Adipose tissue (tissue), 3 donors: Measurements from ENCODE around the gene MRPL3. TPM values are rescaled to one million over a fixed set of nuclear protein-coding genes. Genes with fewer than 3 reads are reported as not detected.

Source experiments
- H3K27ac ChIP-seq: one replicate; pipeline ENCODE4 v1.5.1; 2013; ENCODE audit warnings: low read depth, low read length
- WGBS, 3 donors: extraction: QIAGEN DNeasy Blood & Tissue Kit; methylation state at CpG; one replicate each; pipeline ENCODE4 v1.1.7; 2013; 5-methylcytosine and 5-hydroxymethylcytosine counted together
- polyA plus RNA-seq, 3 donors: library from polyadenylated mRNA; stranded (reverse); fragments of 200-250 nt; gene quantifications; one replicate each; pipeline ENCODE4 v1.2.3, GENCODE V29; 2013
- donor health status: healthy with polysubstance abuse.
- donor health status: Bipolar disorder and iron deficiency.
- donor health status: healthy.

Gene MRPL3
- 10 to 100 TPM; 50.0 to 77.4 (median 68.7) TPM for polyA plus RNA-seq

DNA sequence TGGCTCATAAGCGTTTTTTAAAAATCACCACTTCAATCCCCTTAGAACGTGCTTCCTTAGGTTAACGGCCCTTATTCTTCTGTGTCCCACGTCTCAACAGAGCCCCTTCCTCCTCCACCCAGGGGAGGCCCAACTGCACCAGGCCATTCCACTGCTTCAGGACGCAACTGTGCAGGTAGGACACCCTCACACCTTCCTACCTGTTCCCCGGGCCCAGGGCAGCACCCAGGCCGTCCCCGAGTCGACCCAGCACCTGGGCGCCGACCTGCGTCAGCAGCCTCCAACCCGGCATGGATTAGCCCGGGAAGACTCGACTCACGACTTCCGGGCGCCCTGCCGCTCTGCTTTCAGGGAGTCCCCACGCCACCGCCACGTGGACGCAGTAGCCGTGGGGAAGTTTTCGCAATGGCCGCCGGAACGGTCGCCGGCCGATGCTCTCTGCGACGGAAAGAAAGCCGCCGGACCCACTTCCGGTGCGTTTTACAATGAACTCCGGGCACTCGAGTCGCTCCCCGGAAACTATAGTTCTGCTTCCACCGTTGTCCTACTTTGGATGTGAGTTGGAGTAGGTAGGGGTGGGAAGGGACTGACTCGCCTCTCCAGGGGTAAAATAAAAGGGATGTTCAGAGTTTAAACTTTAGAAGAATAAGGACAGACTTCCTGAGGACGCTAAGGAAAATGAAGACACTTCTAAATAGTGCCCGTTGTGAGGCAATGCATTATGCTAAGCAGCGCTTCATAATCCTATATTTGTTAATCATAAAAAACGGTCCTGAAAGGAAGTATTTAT is at the start of gene MRPL3:
MRPL3 (minus strand) TSS at position 442 of the 790 bp plus-strand sequence; CDS start at position 292, 150 bp downstream.
- peak within 1 kb of the TSS; percentile 86 for H3K27ac ChIP-seq
- WGBS, 3 donors = 2% methylated on average over 47 of the region's 47 CpGs

DNA sequence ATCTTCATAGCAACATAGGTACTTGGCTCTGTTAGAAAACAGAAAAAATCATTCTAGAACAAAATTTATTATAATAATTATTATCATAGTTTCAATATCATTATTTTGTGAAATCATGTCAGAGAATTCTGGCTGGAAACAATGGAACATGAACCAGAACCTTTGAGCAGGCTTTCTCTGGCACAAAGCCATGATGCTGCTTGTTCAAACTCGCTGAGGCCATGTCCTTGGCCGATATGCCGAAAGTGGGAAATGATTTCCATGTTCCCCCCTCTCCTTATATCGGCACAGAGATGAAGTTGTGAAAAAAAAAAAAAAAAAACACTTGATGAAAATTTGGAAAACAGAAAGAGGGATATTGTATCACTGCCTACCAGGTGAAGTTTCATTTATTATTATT is 49.0 kb upstream of the MRPL3 start:
- 43 to 61% (median 54%) methylated on average over 4 of the region's 4 CpGs for WGBS, 3 donors
- H3K27ac ChIP-seq = no peak overlapping the region

DNA sequence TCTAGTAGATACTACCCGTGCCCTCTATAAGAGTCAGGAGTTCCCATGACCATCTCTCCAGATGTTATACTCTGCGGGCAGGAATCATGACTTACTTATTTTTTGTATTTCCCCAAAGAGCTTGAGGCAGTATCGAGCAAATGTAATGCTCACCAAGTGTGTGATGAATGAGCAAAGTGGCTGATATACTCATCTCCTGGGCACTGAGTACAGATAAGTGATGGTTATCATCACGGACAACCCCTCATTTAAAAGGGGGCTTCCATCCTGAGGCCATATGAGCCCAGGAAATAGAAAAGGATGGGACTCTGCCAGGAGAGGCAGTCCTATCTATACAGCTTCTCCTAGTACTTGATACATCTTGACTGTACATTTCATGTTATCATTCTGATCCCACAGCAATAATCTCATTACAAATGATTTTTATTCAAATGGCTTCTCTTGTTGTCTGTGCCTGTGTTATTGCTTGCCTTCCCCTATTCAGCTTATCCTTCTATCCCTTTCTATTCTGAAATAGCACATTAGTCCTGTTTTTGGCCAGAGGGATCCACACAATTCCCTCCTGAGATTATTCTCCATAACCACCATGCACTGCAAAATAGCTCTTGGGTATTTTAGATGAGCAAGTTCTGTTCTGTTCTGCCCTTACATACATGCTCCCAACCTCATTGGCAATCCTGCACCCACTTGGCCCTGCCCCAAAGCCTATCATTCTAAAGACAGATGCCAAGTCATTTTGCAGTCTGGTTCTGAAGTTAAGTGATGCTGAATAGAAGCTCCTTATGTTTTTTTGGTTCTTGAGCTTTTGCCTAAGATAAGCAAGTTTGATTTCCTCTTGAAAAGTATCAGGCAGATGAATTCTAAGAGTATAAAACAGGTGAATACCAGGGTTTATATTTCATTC is 48.0 kb upstream of the MRPL3 start:
- 65 to 78% (median 76%) methylated on average over 4 of the region's 4 CpGs for WGBS, 3 donors
- H3K27ac ChIP-seq = no peak overlapping the region

DNA sequence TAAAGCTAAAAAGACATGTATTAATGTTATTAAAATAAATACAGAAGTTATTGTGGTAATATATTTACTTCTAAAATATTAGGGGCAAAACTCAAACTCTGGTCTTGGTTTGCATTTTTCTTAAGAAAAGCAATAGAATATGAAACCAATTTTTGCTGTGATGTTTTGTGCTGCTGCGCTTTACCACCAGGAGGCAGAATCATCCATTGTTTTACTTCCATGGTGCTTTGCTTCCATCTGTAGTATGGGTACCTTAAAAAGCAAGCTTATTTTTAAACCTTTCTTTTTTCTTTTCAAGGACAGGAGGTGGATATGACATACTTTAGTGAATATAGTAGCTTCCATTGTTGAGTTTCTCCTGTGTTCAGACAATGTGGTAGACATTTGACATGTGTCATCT is 46.6 kb upstream of the MRPL3 start:
- H3K27ac ChIP-seq = no peak overlapping the region
- 89 to 94% (median 94%) methylated on average over 1 of the region's 1 CpG for WGBS, 3 donors

DNA sequence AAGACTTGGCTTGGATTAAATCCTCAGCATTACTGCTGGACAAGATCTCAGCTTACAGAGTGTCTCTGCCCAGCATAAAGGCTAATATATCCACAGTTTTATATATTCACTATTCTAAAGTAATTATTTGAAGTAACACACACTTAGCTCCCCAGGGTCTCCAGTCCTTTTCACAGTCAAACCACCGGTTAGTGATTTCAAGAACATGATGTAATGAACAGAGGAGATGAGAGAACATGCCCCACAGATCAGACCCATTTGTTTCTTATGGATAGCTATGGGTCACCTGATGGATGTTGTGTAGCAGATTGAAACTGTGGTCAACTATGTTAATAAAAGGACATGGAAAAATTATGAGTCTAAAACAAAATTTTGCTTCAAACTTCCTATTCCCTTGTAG is 44.8 kb upstream of the MRPL3 start:
- 78 to 89% (median 82%) methylated on average over 1 of the region's 1 CpG for WGBS, 3 donors

DNA sequence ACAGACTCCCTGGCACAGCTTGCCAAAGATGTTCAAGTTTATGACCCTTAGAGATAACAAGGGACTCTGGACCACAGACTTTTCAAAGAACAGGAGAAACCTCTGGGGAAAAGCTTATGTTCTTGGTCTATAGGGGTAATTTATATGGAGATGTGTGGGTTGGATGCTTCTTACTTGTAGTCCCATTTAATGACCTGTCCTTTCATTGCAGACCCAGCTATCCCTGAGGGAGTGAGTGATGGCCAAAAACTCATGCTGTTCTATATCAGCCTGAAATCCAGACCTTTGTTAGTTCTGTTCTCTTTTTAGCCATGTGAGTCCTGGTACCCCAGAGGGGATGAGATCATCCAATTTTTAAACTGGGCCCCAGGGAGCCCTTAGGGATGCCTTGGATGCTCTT is 43.7 kb upstream of the MRPL3 start:
- H3K27ac ChIP-seq = no peak overlapping the region

More for the DNA sequence above, 44.8 kb upstream of the MRPL3 start:
- H3K27ac ChIP-seq = no peak overlapping the region

DNA sequence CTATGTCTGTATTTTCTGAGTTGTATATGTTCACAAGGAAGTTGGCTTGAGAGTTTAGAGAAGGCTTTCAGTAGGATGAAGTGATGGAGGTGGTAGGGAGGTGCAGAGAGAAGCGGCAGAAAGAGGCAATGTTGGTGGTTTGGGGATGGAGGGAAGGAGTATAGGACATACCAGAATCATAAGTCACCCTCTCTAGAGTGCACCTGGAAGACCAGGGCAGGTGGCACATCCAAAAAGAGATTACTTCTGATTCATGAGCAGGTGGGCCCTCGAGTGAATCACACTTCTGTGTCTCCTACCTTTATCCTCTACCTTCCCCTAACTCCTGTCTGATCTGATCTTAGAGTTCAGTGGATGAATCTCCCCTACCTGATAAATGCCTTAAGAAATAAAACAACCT is 41.8 kb upstream of the MRPL3 start:
- H3K27ac ChIP-seq = no peak overlapping the region
- WGBS, 3 donors = 85 to 95% (median 92%) methylated on average over 2 of the region's 2 CpGs

DNA sequence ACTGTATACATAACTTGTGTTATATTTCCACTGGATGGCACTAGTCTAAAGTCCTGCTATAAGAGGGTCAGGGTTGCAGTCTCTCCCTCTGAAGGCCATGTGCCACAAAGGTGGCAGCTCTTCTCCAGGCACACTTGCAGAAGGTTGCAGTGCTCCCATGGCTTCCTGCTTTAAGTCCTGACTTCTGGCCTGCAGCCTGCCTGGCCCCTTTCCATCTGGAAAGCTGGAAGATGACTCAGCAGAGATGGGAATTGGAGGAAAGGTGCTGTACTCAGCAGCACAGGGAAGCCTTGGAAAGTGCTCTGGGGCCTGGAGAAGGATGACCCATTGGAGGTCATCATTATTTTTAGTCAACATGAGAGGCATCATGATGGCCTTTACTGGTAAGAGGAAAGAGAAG is 40.9 kb upstream of the MRPL3 start:
- no peak overlapping the region for H3K27ac ChIP-seq

DNA sequence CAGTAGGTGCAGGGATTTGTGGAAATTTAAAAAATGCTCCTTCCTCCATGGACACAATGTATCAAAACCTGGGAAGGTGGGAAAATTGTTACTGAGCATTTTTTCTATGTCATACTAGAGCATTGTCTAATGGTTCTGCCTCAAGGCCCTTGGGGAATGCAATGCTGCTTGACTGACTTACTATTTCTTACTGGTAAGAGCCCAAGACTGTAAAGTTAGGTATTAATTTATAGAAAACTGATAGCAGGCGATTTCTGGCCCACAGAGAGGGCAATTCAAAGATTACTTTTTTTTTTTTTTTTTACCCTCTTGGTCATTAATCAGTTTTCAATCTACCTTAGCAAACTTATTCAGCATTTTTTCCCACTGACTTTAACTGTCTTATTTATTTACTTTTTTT is 38.5 kb upstream of the MRPL3 start:
- WGBS, 3 donors = 68 to 96% (median 93%) methylated on average over 1 of the region's 1 CpG
- H3K27ac ChIP-seq = no peak overlapping the region

DNA sequence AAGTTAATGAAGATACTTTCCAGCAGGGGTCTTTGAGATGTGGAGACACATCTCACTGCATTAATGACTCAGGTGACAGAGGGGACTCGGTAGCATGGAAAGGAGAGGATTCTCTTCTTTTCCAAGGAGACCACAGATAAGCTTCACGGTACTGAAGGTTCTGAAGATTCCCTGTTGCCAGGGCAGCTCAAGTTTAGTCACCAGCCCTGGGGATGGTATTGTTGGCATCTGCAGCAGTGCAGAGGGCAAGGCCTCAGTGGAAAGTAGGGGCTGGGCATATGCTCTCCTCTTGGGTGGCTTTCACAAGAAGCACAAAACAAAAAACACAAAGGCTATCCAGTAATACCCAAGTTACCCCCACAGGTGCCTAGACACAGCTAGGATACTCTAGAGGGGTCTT is 38.0 kb upstream of the MRPL3 start:
- 70 to 95% (median 86%) methylated on average over 2 of the region's 2 CpGs for WGBS, 3 donors
- H3K27ac ChIP-seq = no peak overlapping the region

DNA sequence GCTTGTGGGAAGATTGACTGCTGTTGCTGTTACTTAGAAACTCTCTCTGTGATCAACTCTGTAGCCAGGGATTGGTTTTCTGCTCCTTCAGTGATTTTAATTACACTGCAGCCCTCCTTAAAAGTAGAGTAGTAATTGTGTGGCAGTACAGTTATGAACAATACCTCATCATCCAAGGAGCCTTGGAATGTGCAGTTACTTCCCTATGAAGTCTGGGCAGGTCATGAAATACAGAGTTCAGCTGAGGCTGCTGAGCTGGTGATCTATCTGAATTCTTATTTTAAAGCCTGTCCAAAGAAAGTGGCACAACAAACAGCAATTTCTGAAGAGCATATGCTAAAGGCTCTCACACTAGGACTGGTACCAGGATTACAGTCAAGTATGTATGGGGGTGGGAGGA is 37.4 kb upstream of the MRPL3 start:
- no peak overlapping the region for H3K27ac ChIP-seq

DNA sequence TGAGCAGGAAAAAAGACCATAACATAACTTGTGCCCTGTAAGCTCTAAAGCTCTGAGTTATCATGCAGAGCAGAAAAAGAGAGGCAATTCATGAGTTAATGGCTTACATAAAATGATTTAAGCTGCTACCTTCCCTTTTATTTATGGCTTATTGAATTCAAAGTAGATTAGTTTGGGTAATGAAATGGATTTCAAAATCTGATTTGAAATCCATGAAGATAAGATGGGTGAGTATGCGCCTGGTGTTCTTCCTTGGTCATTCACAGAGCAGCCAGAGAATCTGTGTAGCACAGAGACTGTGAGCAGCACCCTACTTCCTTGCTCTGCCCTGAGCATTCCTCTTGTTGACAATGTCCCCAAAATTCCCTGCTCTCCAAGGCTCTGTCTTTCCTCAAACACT is 36.2 kb upstream of the MRPL3 start:
- H3K27ac ChIP-seq = no peak overlapping the region
- WGBS, 3 donors = 89 to 96% (median 96%) methylated on average over 1 of the region's 1 CpG

DNA sequence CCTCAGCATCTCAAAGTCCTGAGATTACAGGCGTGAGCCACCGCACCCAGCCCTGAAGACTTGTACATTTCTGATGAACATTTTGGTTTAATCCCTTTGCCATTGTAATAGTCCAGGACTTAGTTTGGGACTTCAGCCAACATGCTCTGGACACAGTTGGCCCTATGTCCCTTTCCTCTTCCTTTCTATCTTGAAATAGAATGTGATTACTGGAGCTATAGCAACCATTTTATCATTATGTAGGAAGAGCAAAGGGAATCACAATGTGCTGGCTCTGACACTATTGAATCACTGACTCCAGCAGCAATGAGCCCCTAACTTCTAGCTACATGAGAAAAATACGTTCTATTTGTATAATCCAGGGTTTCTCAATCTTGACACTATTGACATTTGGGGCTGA is 34.8 kb upstream of the MRPL3 start:
- no peak overlapping the region for H3K27ac ChIP-seq
- WGBS, 3 donors = 79 to 94% (median 86%) methylated on average over 3 of the region's 3 CpGs

DNA sequence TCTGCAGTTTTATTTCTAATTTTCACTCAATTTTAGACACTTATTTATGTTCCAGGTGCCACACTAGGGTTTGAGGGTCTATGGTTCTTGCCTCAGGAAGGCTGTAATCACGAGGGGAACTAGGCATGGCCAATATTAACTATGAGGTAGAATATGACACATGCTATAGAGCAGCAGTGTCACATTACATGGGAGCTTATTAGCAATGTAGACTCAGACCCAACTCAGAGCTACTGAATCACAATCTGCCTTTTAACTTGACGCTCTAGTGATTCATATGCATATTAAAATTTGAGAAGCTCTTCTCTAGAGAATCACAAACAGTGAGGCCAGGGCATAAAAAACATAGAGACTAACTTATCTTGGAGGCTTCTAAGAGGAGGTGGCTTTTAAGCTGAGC is 32.8 kb upstream of the MRPL3 start:
- 64 to 77% (median 72%) methylated on average over 2 of the region's 2 CpGs for WGBS, 3 donors

DNA sequence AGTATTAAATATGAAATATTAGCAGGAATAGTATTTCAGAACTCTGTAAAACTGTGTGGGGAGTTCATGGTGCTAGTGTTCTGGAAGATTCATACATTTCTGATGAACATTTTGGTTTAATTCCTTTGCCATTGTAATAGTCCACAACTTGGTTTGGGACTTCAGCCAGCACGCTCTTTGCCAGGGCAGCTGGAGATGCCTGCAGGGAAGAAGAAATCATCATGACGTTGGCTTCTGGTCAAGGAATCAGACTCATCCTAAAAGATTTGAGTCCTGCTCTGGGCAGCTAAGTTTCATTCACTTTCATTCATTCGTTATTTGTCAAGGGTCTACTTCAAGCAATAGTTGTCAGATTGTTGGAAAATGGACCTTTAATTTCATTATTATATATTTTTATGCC is 32.4 kb upstream of the MRPL3 start:
- WGBS, 3 donors = 77 to 87% (median 79%) methylated on average over 3 of the region's 3 CpGs
- H3K27ac ChIP-seq = no peak overlapping the region

More for the DNA sequence above, 32.8 kb upstream of the MRPL3 start:
- no peak overlapping the region for H3K27ac ChIP-seq

DNA sequence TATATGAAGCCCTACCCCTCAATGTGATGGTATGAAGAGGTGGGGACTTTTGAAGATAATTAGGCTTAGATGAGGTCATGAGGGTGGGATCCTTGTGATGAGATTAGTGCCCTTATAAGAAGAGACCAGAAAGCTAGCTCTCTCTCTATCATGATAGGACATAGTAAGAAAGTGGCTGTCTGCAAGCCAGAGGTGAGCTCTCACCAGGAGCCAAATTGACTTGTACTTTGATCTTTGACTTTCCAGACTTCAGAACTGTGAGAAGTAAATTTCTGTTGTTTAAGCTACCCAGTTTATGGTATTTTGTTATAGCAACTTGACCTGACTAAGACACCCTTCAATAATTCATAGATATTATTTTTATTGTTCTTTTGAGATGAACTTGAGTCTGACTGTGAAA is 29.9 kb upstream of the MRPL3 start:
- H3K27ac ChIP-seq = no peak overlapping the region

DNA sequence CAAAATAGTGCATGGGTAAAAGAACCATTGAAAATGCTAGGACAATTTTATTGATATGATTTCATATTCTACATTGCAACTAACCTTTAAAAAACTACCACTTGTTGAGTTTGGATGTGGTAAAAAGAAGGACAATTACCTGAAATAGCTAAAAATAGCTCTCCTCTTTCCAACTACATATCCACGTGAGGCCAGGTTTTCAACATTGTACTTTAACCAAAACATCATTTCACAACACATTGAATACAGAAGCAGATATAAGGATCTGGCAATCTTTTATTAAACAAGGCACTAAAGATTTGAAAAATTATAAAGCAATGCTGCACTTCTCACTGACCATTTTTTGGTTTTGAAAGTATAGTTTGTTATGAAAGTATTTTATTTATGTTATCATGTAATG is 28.1 kb upstream of the MRPL3 start:
- no peak overlapping the region for H3K27ac ChIP-seq
- WGBS, 3 donors = 65 to 81% (median 71%) methylated on average over 1 of the region's 1 CpG

DNA sequence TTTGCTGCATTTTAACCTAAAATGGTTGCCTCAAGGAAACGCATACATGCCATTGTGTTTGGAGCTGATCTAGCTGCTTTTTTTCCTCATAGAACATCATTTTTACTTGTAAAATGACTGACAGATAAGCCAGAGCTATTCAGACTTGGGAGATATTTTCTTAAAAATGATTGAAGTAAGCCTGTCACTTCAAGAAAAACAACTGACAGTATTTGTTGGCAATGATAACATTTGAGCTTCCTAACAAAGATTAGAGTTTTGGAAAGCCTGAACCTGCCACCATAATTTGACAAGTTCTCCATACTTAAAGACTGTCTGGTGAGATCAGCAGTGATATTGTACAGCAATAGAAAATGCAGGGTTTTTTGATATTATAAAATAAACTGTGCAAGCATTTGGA is 27.6 kb upstream of the MRPL3 start:
- H3K27ac ChIP-seq = no peak overlapping the region
- WGBS, 3 donors = 76 to 85% (median 83%) methylated on average over 1 of the region's 1 CpG

DNA sequence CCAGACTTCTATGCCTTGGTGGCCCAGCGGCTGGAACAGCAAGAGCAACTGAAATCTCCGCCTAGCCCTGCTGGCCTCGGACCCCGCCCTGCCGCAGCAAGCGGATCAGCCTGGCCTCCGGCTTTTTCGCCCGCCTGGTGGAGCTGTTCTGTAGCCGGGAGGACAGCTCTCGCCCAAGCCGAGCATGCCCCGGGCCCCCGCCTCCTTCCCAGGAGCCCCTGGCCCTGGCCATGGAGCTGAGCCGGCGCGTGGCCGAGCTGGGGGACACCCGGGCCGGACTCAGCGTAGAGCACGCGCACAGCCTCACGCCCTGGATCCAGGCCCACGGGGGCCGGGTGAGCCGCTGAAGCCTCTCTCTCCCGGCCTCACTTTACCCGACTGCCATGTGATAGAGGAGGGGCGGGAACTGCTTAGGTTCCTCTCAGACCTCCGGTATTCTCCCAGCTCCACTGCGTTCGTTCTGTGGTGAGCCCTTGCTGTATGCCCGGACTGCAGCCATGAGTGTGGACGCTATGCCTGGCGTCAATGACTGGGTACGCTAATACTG is 24.1 kb upstream of the MRPL3 start:
- WGBS, 3 donors = 8 to 12% (median 11%) methylated on average over 37 of the region's 37 CpGs
- no peak overlapping the region for H3K27ac ChIP-seq

DNA sequence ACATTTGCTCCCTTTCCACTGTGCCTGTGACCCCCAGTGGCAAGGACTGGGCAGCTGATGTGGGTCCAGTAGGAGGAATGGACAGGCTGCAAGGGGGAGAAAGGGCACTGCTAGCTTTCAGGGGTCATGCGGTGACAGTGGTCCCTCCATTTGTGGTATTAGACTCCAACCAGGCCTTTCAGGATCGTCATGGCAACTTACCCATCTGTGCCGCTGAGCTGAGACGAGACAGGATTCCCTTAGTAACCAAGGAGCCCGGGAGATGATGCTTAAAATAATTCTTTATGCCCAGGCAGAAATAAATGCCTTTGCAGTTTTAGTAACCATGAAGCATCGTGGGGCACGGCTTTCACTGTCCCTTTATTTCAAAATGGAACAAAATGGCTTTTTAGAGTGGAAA is 15.9 kb upstream of the MRPL3 start:
- WGBS, 3 donors = 81 to 87% (median 83%) methylated on average over 7 of the region's 7 CpGs

More for the DNA sequence above, 15.9 kb upstream of the MRPL3 start:
- H3K27ac ChIP-seq = no peak overlapping the region
